ENCODE results near the gene PIK3AP1. TPM values are rescaled to one million over a fixed set of nuclear protein-coding genes. Genes with fewer than 3 reads are reported as not detected.

The PIK3AP1 gene
- total and polyA plus RNA-seq, 4 donors, result 2.1 to 8.7 (median 4.1) TPM

DNA sequence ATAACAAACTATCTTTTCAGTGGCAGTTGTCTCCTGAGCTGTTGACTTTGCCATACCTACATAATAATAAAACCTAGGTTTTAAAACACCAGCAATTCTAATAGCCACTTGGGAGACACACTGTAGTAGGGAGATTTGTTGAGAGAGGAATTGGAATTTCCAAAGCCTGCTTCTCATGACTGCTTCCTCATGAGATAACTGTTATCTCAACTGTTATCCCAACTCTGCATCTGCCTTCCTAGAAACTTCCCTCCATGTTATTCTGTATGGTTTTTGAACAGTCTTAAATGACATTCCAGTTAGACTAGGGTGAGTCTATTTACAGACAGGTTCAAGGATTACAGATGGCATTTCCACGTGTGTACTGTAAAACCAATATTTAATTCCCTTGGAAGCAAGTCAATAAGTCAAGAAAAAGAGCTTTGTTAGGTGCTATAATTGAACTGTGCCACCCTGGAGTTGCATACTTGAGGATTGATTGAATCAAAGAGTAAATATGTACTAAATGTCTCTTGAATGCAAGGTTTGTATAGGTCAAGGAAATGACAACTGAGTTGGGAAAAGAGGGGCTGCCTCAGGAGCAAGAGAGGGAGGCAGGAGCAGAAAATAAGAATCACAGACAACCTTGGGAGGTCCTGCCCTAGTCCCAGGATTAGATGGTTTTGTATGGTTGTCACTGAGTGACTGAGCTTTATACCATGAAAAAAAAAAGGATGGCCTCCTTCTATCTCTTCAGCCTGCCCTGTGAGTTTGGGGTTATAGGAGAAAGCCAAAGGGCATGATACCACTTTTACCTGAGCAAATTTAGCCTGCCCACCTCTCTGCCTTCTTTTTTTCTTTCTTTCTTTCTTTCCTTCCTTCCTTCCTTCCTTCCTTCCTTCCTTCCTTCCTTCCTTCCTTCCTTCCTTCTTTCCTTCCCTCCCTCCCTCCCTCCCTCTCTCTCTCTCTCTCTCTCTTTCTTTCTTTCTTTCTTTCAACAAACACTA is 123.6 kb downstream of the PIK3AP1 start:
- no peaks in the 10 kb centered on the region for H3K4me1 ChIP-seq (ENCODE audit: control insufficient read depth, insufficient read depth, low read length)
- no peaks in the 10 kb centered on the region for H3K36me3 ChIP-seq (ENCODE audit: control insufficient read depth, insufficient read depth, low read length)
- DNase-seq (ENCODE audit: low read depth in 4 of 6, low spot score in 6 of 6), result no peak
- no peak overlapping the region for H3K4me3 ChIP-seq (ENCODE audit: low read depth, low read length)
- H3K27ac ChIP-seq (ENCODE audit: low read depth, low read length), result no peak overlapping the region
- no peaks in the 10 kb centered on the region for H3K27me3 ChIP-seq (ENCODE audit: control insufficient read depth, insufficient read depth, low read length)
- H3K9me3 ChIP-seq (ENCODE audit: control insufficient read depth, insufficient read depth, low read length), result no peaks in the 10 kb centered on the region
- no CpG with 5 or more reads among the region's 1 CpG for WGBS (ENCODE audit: insufficient coverage)

DNA sequence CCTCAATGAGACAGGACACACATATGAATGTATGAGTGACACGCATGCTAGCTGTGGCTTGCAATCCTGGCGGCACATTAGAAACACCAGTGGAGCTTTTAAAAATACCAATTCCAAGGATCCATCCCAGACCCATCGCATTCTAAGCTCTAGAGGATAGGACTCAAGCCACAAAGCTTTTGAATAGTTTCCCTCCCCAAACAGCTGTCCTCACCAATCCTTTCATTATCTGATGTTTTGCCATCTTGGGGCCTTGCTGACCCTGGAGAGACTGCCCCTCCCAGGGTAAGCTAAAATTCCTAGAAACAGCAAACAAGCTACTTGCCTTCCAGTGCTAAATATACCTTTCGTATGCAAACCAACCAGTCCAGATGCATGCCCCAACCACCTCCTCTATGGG is 124.6 kb downstream of the PIK3AP1 start:
- H3K4me3 ChIP-seq (ENCODE audit: low read depth, low read length), result no peak overlapping the region
- H3K27ac ChIP-seq (ENCODE audit: low read depth, low read length), result no peak overlapping the region
- H3K9me3 ChIP-seq (ENCODE audit: control insufficient read depth, insufficient read depth, low read length), result no peaks in the 10 kb centered on the region
- 98% methylated on average over 4 of the region's 4 CpGs for WGBS (ENCODE audit: insufficient coverage)
- H3K4me1 ChIP-seq (ENCODE audit: control insufficient read depth, insufficient read depth, low read length), result no peaks in the 10 kb centered on the region
- no peaks in the 10 kb centered on the region for H3K27me3 ChIP-seq (ENCODE audit: control insufficient read depth, insufficient read depth, low read length)
- H3K36me3 ChIP-seq (ENCODE audit: control insufficient read depth, insufficient read depth, low read length), result no peaks in the 10 kb centered on the region
- no peak for DNase-seq (ENCODE audit: low read depth in 4 of 6, low spot score in 6 of 6)

DNA sequence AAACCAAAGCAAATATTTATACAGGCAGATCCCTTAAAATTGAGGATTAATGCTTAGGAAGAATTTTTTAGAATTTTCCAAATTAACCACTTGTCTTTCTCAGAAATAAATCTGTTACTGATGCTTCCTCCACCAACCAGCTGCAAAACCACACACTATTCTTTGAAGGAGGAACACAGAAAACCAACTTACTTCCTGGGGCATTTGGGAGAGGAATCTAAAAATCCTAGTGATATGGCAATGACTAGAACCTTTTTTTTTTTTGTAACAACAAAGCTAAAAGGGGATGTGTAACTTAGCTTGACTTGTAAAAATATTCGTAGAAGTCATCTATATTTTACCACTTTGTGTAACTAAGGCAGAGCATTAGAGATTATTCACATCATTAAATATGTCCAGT is 128.4 kb downstream of the PIK3AP1 start:
- Histone ChIP-seq H3K9me3 (ENCODE audit: control insufficient read depth, insufficient read depth, low read length) (no peaks in the 10 kb centered on the region), H3K27ac (ENCODE audit: low read depth, low read length) (no peak overlapping the region), H3K4me1 (ENCODE audit: control insufficient read depth, insufficient read depth, low read length) (no peaks in the 10 kb centered on the region), H3K36me3 (ENCODE audit: control insufficient read depth, insufficient read depth, low read length) (no peaks in the 10 kb centered on the region), H3K4me3 (ENCODE audit: low read depth, low read length) (no peak overlapping the region), H3K27me3 (ENCODE audit: control insufficient read depth, insufficient read depth, low read length) (no peaks in the 10 kb centered on the region)
- DNase-seq (ENCODE audit: low read depth in 4 of 6, low spot score in 6 of 6), result no peak
- WGBS (ENCODE audit: insufficient coverage), result no CpG with 5 or more reads among the region's 1 CpG

DNA sequence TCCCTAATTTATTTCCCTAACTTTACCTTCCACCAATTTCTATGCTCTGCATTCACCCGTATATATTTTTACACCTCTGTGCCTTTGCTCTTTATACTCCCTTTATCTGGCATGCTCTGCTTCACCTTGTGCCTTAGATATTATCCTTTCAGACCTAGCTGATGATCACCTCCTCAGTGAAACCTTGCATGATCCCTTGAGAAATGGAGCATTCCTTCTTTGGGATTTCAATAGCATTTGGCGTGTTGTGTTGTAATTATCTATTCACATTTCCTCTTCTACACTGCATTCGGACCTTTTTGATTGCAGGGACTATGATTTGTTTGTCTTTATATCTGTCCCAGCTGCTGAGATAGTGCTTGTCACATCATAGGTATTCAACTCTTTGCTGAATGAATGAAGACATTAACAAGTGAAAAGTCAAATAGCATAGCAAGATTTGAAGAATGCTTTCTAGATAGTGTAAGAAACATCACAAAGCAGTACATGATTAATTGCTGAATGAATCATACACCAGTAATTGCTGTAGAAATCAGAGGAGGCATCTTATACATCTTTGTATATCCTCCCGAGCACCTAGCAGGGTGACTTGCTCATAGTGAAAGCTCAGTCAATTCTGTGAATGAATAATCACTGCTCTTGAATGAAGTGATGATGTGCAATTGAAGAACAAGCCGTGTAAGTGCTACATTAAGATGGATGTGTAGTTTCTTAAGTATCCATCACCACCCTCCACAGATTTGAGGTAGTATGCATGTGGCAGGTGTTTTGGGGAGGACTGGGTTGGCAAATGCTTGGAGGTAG is 131.5 kb downstream of the PIK3AP1 start:
- DNase-seq (ENCODE audit: low read depth in 4 of 6, low spot score in 6 of 6), result peak in 1 of 6 donors; percentile 11
- H3K27ac ChIP-seq (ENCODE audit: low read depth, low read length), result no peak overlapping the region
- H3K36me3 ChIP-seq (ENCODE audit: control insufficient read depth, insufficient read depth, low read length), result no peaks in the 10 kb centered on the region
- no peaks in the 10 kb centered on the region for H3K9me3 ChIP-seq (ENCODE audit: control insufficient read depth, insufficient read depth, low read length)
- H3K4me1 ChIP-seq (ENCODE audit: control insufficient read depth, insufficient read depth, low read length), result peaks cover 4% of the 10 kb centered on the region
- no peaks in the 10 kb centered on the region for H3K27me3 ChIP-seq (ENCODE audit: control insufficient read depth, insufficient read depth, low read length)
- 76% methylated on average over 2 of the region's 5 CpGs for WGBS (ENCODE audit: insufficient coverage)
- no peak overlapping the region for H3K4me3 ChIP-seq (ENCODE audit: low read depth, low read length)

DNA sequence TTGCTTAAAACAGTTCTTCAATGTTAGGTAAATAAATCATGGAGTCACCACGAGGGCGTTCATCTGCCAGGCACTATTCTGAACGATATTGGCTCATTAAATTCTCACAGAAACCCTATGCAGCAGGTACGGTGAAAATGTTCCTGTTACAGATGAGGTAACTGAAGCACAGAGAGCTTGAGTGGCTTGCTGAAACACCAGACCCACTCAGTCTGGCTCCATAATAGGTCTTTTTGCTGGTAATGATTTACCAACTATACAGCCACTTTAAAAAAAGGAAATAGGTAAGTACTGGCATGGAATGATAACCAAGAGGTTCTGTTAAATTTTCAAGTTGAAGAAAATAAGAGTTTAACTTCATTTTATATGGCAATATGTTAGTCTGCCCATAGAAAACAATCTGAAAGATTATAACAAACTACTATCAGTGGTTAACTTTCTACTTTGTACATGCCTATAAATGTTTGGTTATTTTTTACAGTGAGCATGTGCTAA is 132.2 kb downstream of the PIK3AP1 start:
- DNase-seq (ENCODE audit: low read depth in 4 of 6, low spot score in 6 of 6), result peak in 1 of 6 donors; percentile 13
- H3K9me3 ChIP-seq (ENCODE audit: control insufficient read depth, insufficient read depth, low read length), result no peaks in the 10 kb centered on the region
- peak overlapping the region; percentile 91 for H3K27ac ChIP-seq (ENCODE audit: low read depth, low read length)
- H3K4me3 ChIP-seq (ENCODE audit: low read depth, low read length), result peak overlapping the region; percentile 64
- H3K4me1 ChIP-seq (ENCODE audit: control insufficient read depth, insufficient read depth, low read length), result peaks cover 7% of the 10 kb centered on the region
- H3K36me3 ChIP-seq (ENCODE audit: control insufficient read depth, insufficient read depth, low read length), result no peaks in the 10 kb centered on the region
- no CpG with 5 or more reads among the region's 4 CpGs for whole genome bisulfite sequencing (ENCODE audit: insufficient coverage)
- no peaks in the 10 kb centered on the region for H3K27me3 ChIP-seq (ENCODE audit: control insufficient read depth, insufficient read depth, low read length)

DNA sequence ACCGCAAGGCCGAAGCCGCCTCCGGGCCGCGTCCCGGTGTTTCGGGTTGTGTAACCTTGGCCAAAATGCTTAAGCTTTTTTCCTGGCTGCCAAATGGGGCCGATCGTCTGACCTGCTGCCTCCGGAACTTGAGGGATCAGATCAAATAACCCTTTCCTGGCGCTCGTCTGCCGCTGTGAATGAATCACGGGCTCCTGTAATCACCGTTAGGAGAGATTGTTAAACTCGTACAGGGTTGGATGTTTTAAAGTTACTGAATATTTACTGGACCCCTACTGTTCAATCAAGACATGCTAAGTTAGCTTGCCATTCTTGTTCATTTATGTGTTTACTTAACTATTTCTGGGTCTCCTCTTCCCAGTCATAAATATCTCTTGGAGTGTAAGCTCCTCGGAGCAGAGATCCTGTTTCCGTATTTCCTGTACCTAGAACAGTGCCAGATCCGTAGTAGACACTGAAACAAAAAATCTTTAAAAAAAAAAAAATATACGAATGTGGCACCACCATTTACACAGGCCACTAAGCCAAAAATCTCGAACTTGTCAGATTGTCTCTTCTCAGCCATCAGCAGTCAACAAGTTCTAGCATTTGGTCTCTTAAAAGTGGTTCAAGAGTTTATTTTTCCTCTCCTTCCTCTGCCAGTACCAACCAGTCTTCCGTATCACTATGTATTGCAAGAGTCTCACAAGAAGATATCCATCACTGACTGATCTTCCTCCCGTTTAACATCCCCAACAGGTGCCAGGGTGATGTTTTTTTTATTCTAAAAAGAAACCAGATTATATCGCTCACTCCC is 132.9 kb downstream of the PIK3AP1 start:
- DNase-seq (ENCODE audit: low read depth in 4 of 6, low spot score in 6 of 6), result peak in 4 of 6 donors; percentile 41 to 83 (median 54)
- WGBS (ENCODE audit: insufficient coverage), result under 1% methylated on average over 11 of the region's 25 CpGs
- H3K9me3 ChIP-seq (ENCODE audit: control insufficient read depth, insufficient read depth, low read length), result no peaks in the 10 kb centered on the region
- peak overlapping the region; percentile 91 for H3K27ac ChIP-seq (ENCODE audit: low read depth, low read length)
- H3K36me3 ChIP-seq (ENCODE audit: control insufficient read depth, insufficient read depth, low read length), result no peaks in the 10 kb centered on the region
- H3K4me3 ChIP-seq (ENCODE audit: low read depth, low read length), result peak overlapping the region; percentile 64
- H3K27me3 ChIP-seq (ENCODE audit: control insufficient read depth, insufficient read depth, low read length), result no peaks in the 10 kb centered on the region
- peaks cover 7% of the 10 kb centered on the region for H3K4me1 ChIP-seq (ENCODE audit: control insufficient read depth, insufficient read depth, low read length)

DNA sequence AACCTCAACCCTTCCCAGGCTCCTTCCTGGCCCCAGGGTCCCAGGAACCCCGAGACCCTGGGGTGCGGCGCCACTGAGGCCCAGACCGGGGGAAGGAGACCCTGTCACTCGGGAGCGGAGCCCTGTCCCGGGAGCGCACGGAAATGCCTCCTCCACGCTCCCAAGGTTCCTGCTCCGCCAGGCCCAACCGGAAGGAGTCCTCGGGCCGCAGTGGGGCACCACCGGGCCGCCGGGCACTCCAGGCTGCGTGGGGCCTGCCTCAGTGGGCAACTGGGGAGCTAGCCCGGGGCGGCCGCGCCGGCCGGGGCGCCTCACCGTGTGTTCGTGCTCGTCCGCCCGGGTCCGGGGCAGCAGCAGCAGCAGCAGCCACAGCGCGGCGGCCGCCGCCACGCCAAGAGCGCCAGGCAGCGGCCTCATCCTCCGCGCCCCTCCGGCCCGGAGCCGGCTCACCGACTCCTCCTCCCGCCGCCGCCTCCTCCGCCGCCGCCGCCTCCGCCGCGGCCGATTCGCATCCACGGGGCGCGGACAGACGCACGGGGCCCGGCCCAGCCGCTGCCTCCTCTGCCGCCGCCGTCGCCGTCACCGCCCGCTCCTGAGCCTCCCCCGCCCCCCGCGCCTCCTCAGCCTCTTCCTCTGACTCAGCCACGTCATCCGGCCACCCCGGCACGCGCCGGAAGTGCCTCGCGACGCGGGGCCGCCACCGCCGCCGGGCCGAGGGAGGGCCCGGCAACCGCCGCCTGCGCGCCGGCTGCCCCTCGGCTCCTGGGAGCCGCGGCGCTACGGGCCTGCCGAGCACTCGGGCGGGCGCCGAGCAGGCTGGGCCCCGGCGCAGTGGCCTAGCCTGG is 133.7 kb downstream of the PIK3AP1 start, which contains the start of gene TM9SF3:
Gene TM9SF3, minus strand, starts transcription at position 594 of the 845 bp plus-strand sequence. Its CDS starts 177 bp downstream, at position 417.
- under 1% methylated on average over 107 of the region's 107 CpGs for WGBS (ENCODE audit: insufficient coverage)
- Histone ChIP-seq H3K4me1 (ENCODE audit: control insufficient read depth, insufficient read depth, low read length) (peaks cover 7% of the 10 kb centered on the region), H3K27ac (ENCODE audit: low read depth, low read length) (peak within 1 kb of the TSS; percentile 91), H3K4me3 (ENCODE audit: low read depth, low read length) (peak within 1 kb of the TSS; percentile 82), H3K27me3 (ENCODE audit: control insufficient read depth, insufficient read depth, low read length) (no peaks in the 10 kb centered on the region), H3K36me3 (ENCODE audit: control insufficient read depth, insufficient read depth, low read length) (no peaks in the 10 kb centered on the region), H3K9me3 (ENCODE audit: control insufficient read depth, insufficient read depth, low read length) (no peaks in the 10 kb centered on the region)
- DNase-seq (ENCODE audit: low read depth in 4 of 6, low spot score in 6 of 6), result peak in 5 of 6 donors; percentile 75 to 97 (median 85)

DNA sequence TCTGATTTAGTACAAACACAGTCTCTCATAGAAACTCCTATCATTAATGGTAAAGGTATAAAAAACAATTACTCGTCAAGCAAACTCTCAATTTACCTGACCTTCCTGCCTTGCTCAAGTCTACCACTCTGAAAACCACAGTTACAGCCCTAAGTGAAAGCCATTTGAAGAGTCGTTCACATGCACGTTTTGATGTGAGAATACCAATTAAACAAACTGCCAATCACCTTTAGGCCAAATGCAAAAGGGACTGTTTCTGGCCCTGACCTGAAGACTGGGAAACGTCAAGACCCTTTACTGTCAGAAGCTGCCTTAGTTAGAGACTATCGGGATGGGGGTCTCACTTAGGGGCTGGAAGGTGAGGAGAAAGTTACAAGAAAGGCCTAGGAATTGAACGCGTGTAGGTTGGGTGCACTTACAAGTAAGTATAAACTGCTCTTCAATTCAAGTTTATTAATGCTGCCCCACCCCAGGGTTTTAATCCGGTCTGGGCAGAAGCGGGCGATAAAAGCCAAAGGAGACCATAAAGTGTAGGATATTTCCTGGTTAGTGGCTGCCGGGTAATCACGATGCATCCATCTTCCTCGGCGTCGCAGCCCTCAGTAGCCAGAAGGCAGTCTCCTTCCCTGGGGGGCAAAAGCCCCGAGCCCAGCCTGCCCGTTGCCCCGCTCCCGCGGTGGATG is 134.4 kb downstream of the PIK3AP1 start:
- no peak for DNase-seq (ENCODE audit: low read depth in 4 of 6, low spot score in 6 of 6)
- no peaks in the 10 kb centered on the region for H3K36me3 ChIP-seq (ENCODE audit: control insufficient read depth, insufficient read depth, low read length)
- WGBS (ENCODE audit: insufficient coverage), result under 1% methylated on average over 15 of the region's 20 CpGs
- H3K4me3 ChIP-seq (ENCODE audit: low read depth, low read length), result peak overlapping the region; percentile 82
- H3K4me1 ChIP-seq (ENCODE audit: control insufficient read depth, insufficient read depth, low read length), result peaks cover 7% of the 10 kb centered on the region
- no peaks in the 10 kb centered on the region for H3K27me3 ChIP-seq (ENCODE audit: control insufficient read depth, insufficient read depth, low read length)
- peak overlapping the region; percentile 89 for H3K27ac ChIP-seq (ENCODE audit: low read depth, low read length)
- H3K9me3 ChIP-seq (ENCODE audit: control insufficient read depth, insufficient read depth, low read length), result no peaks in the 10 kb centered on the region
